Endothelial cell of umbilical vein (primary cell): Measurements from ENCODE around the gene COL5A1. TPM values are rescaled to one million over a fixed set of nuclear protein-coding genes. Genes with fewer than 3 reads are reported as not detected.

Source experiments
- BruUV-seq: library from RNA; stranded (reverse); fragments of 400-500 nt; replicated peaks from 2 replicates; lab custom pipeline; 2021; lab: Mats Ljungman, UMichigan
- CTCF ChIA-PET: fragments of 300-600, 350-600 bp; sonication (Branson Sonifier 250); formaldehyde crosslinking; loops from one replicate; lab custom pipeline; 2021; ENCODE audit warnings: antibody characterized with exemption, inconsistent platforms; lab: Charles Lee
- POLR2A ChIA-PET: fragments of 300-600, 350-600 bp; sonication (Branson Sonifier 250); formaldehyde crosslinking; loops from one replicate; lab custom pipeline; 2021; ENCODE audit warnings: antibody characterized with exemption, inconsistent platforms; lab: Charles Lee
- DNase-seq: peaks from one replicate; pipeline ENCODE4 v3.0.0-alpha.2; 2011; ENCODE audit warnings: low read depth, low spot score
- FAIRE-seq: peaks from 2 replicates; lab custom pipeline; 2011; peaks lifted over from hg19 to GRCh38; lab: Jason Lieb, UNC
- H2AFZ ChIP-seq: 2 replicates; pipeline ENCODE4 v1.6.0; 2012; ENCODE audit warnings: low read depth, low read length, control low read depth, inconsistent platforms
- H3K27ac ChIP-seq: 2 replicates; pipeline ENCODE4 v1.5.1; 2011; ENCODE audit warnings: low read depth, mild to moderate bottlenecking, control low read depth, low read length, moderate library complexity; ENCODE audit not compliant: insufficient read depth
- H3K27me3 ChIP-seq, 2 experiments: 2 replicates each; pipeline versions ENCODE4 v1.6.0 to v1.6.1; 2011; ENCODE audit warnings: low read length in 2 of 2, mixed read lengths in 1 of 2; ENCODE audit not compliant: control insufficient read depth in 2 of 2, insufficient read depth in 2 of 2
- H3K36me3 ChIP-seq, 2 experiments: 2 replicates in 1 of 2; 3 replicates in 1 of 2; pipeline ENCODE4 v1.5.1; 2011; ENCODE audit warnings: low read length in 2 of 2, mild to moderate bottlenecking in 1 of 2, moderate library complexity in 1 of 2; ENCODE audit not compliant: control insufficient read depth in 2 of 2, insufficient read depth in 2 of 2; ENCODE audit errors: extremely low read depth in 1 of 2
- H3K4me1 ChIP-seq: 3 replicates; pipeline ENCODE4 v1.5.1; 2011; ENCODE audit warnings: mild to moderate bottlenecking, low read length; ENCODE audit not compliant: control insufficient read depth, insufficient read depth; ENCODE audit errors: extremely low read depth
- H3K4me2 ChIP-seq: 2 replicates; pipeline ENCODE4 v1.6.1; 2011; ENCODE audit warnings: low read length, control low read depth, mixed read lengths; ENCODE audit not compliant: insufficient read depth
- H3K4me3 ChIP-seq, 3 experiments: fragments of 200-600 bp in 1 of 3; sonication (generic), shearing (Covaris generic) in 1 of 3; replicated peaks in 1 of 3; 2 replicates each; pipeline ENCODE4 v1.5.1; 2011 to 2016; ENCODE audit warnings: control low read depth in 3 of 3, low read length in 3 of 3, mild to moderate bottlenecking in 2 of 3, inconsistent platforms in 1 of 3, low read depth in 1 of 3, moderate library complexity in 1 of 3; ENCODE audit not compliant: insufficient read depth in 1 of 3
- H3K79me2 ChIP-seq: 2 replicates; pipeline ENCODE4 v1.6.0; 2012; ENCODE audit warnings: low read length, inconsistent platforms; ENCODE audit not compliant: control insufficient read depth, insufficient read depth
- H3K9ac ChIP-seq: replicated peaks from 2 replicates; pipeline ENCODE3; 2011; ENCODE audit warnings: low read length, control low read depth; ENCODE audit not compliant: insufficient read depth; ENCODE audit errors: extremely low read depth
- H3K9me1 ChIP-seq: replicated peaks from 3 replicates; pipeline ENCODE4 v1.6.0; 2011; ENCODE audit warnings: mild to moderate bottlenecking, low read length; ENCODE audit not compliant: control insufficient read depth, insufficient read depth; ENCODE audit errors: extremely low read depth
- H3K9me3 ChIP-seq: replicated peaks from 2 replicates; pipeline ENCODE4 v1.5.1; 2012; ENCODE audit warnings: low read length, inconsistent platforms; ENCODE audit not compliant: control insufficient read depth, insufficient read depth
- H4K20me1 ChIP-seq: replicated peaks from 2 replicates; pipeline ENCODE3; 2011; ENCODE audit warnings: mild to moderate bottlenecking, low read length; ENCODE audit not compliant: control insufficient read depth, insufficient read depth; ENCODE audit errors: extremely low read depth
- CTCF ChIP-seq, 2 donors: IDR thresholded peaks; 1 replicate in 1 of 2; 2 replicates in 1 of 2; pipeline ENCODE4 v1.5.1; 2011; ENCODE audit warnings: low read length in 2 of 2, mild to moderate bottlenecking in 2 of 2, moderate library complexity in 2 of 2, control low read depth in 1 of 2, inconsistent platforms in 1 of 2, low read depth in 1 of 2; ENCODE audit not compliant: insufficient read depth in 1 of 2; ENCODE audit errors: extremely low read depth in 1 of 2
- EZH2 ChIP-seq: IDR thresholded peaks from 2 replicates; pipeline ENCODE4 v1.6.1; 2012; ENCODE audit warnings: borderline replicate concordance, low read depth, mild to moderate bottlenecking, moderate library complexity, low read length, inconsistent platforms; ENCODE audit not compliant: severe bottlenecking
- FOS ChIP-seq: IDR thresholded peaks from 2 replicates; pipeline ENCODE4 v1.6.1; 2011; ENCODE audit warnings: mild to moderate bottlenecking, low read length, moderate library complexity, borderline replicate concordance; ENCODE audit not compliant: insufficient read depth
- GATA2 ChIP-seq: IDR thresholded peaks from 2 replicates; pipeline ENCODE4 v1.7.0; 2011; ENCODE audit warnings: low read depth, mild to moderate bottlenecking, moderate library complexity, mixed read lengths, low read length; ENCODE audit not compliant: insufficient read length, insufficient read depth
- JUN ChIP-seq: IDR thresholded peaks from 2 replicates; pipeline ENCODE4 v1.6.1; 2011; ENCODE audit warnings: borderline replicate concordance, low read depth; ENCODE audit not compliant: insufficient read length, insufficient read depth
- MAX ChIP-seq: IDR thresholded peaks from 2 replicates; pipeline ENCODE4 v1.6.1; 2011; ENCODE audit not compliant: insufficient read depth, insufficient read length
- MYC ChIP-seq: IDR thresholded peaks from one replicate; pipeline ENCODE4 v1.6.1; 2011; ENCODE audit warnings: mild to moderate bottlenecking, low read depth, low read length
- POLR2A ChIP-seq: IDR thresholded peaks from 2 replicates; pipeline ENCODE4 v1.6.1; 2012; ENCODE audit warnings: low read depth, mild to moderate bottlenecking, control low read depth, low read length
- POLR2AphosphoS5 ChIP-seq: IDR thresholded peaks from 2 replicates; pipeline ENCODE4 v1.6.1; 2012; ENCODE audit warnings: low read depth, mild to moderate bottlenecking, control low read depth, low read length, moderate library complexity; ENCODE audit not compliant: insufficient read depth
- dilution Hi-C: fragments of 300-500 bp; cut with MboI; formaldehyde crosslinking; loops from one replicate; pipeline ENCODE4 v1.15.0; 2019; ENCODE audit warnings: low sequenced_read_pairs; ENCODE audit not compliant: extremely low pct_ligation_motif_present
- intact Hi-C: fragments of 100-400 bp; cut with micrococcal nuclease; formaldehyde crosslinking; loops from one replicate; pipeline ENCODE4 v1.10.0; 2022
- polyA plus RNA-seq, 4 experiments: library from polyadenylated mRNA; depleted of rRNA in 3 of 4; stranded (reverse) in 3 of 4; unstranded in 1 of 4; fragments of >200 nt; gene quantifications; 2 replicates each; pipeline versions ENCODE4 v1.2.1 to v1.2.3, GENCODE V29; 2011 to 2012; ENCODE audit warnings: missing spikeins in 1 of 4
- total RNA-seq: library from RNA; stranded (reverse); gene quantifications from 2 replicates; pipeline ENCODE4 v1.2.3, GENCODE V29; 2021

Gene COL5A1
- total and polyA plus RNA-seq, 2 donors (not counting 3 experiments of a cell fraction or from before 2014, with no cell fraction given): 97.4 to 175 TPM

- POLR2A ChIA-PET: no interaction called here
- H3K27me3 ChIP-seq: no peaks in the 10 kb centered on the region
- no peak within 1 kb of the TSS for H3K9ac ChIP-seq
- dilution Hi-C loops (no loop called here), intact Hi-C loops (no loop called here)
- H3K27ac ChIP-seq: no peak within 1 kb of the TSS
- TF ChIP-seq MYC (no peak), EZH2 (no peak), GATA2 (no peak), JUN (no peak), FOS (no peak), POLR2AphosphoS5 (no peak), MAX (no peak), CTCF (IDR thresholded peaks at IDR 0.05; ENCODE audit: extremely low read depth in 1 of 2, insufficient read depth in 1 of 2, low read depth in 1 of 2, low read length in 2 of 2) (no peak), POLR2A (no peak)
- BruUV-seq: no TSS peak
- no peaks in the 10 kb centered on the region for H3K36me3 ChIP-seq
- CTCF ChIA-PET: no interaction called here
- H3K9me1 ChIP-seq: no peaks in the 10 kb centered on the region
- DNase-seq (no peak), FAIRE-seq (no peak)
- H3K9me3 ChIP-seq: no peaks in the 10 kb centered on the region
- no peak within 1 kb of the TSS for H2AFZ ChIP-seq
- H3K4me2 ChIP-seq: no peak within 1 kb of the TSS
- H3K4me1 ChIP-seq: no peaks in the 10 kb centered on the region
- no peaks in the 10 kb centered on the region for H4K20me1 ChIP-seq
- no peaks in the 10 kb centered on the region for H3K79me2 ChIP-seq
- no peak within 1 kb of the TSS for H3K4me3 ChIP-seq
These were observed 239.1 kb downstream of the COL5A1 start, which contains the start of gene FCN2 for GRCh38 chr9:134880484-134881312. Gene FCN2 (plus strand): TSS chr9:134880810. CDS start chr9:134880822, 12 bp downstream.
